A549 (cell line): ENCODE results near the gene STIM2.

ENCODE experiments used
- BCL3 ChIP-seq: fragments of >200 bp; sonication (Bioruptor Twin); formaldehyde crosslinking; IDR thresholded peaks from 3 replicates; pipeline ENCODE4 v1.6.1; 2016
- CEBPB ChIP-seq, 2 experiments: fragments of >200 bp in 1 of 2; sonication (Bioruptor Twin) in 1 of 2; formaldehyde crosslinking in 1 of 2; IDR thresholded peaks; 2 replicates each; pipeline ENCODE4 v1.6.1; 2012 to 2016
- CTCF ChIP-seq: fragments of >200 bp; sonication (Bioruptor Twin); formaldehyde crosslinking; IDR thresholded peaks from 3 replicates; pipeline ENCODE4 v1.5.1; 2016
- KDM5A ChIP-seq: fragments of 200-600 bp; sonication (generic); IDR thresholded peaks from 2 replicates; pipeline ENCODE4 v1.6.1; 2016; ENCODE audit warnings: antibody characterized with exemption, mild to moderate bottlenecking
- POLR2A ChIP-seq: IDR thresholded peaks from 2 replicates; pipeline ENCODE4 v1.6.1; 2012; ENCODE audit warnings: mild to moderate bottlenecking, low read length

- no peak for TF ChIP-seq BCL3
- TF ChIP-seq KDM5A, result no peak
- TF ChIP-seq CEBPB (IDR thresholded peaks at IDR 0.05), result no peak
- no peak for TF ChIP-seq CTCF
- TF ChIP-seq POLR2A, result no peak
Measured at GRCh38 chr4:26959654-26960047, 99.0 kb downstream of the STIM2 start.
